PFSK-1 (cell line): ENCODE measurements around the gene MOB1B.

Source experiments
- FOXP2 ChIP-seq: optimal IDR thresholded peaks from 2 replicates; pipeline ENCODE3; 2011; ENCODE audit warnings: borderline replicate concordance, control low read depth, inconsistent platforms; ENCODE audit not compliant: insufficient read depth; ENCODE audit errors: extremely low read length, extremely low read depth
- POLR2AphosphoS5 ChIP-seq: IDR thresholded peaks from 2 replicates; pipeline ENCODE4 v1.6.1; 2012; ENCODE audit warnings: low read depth, mild to moderate bottlenecking, control low read depth, low read length, moderate library complexity
- SIN3A ChIP-seq: IDR thresholded peaks from 2 replicates; pipeline ENCODE4 v1.6.1; 2012; ENCODE audit warnings: mild to moderate bottlenecking, low read length, moderate library complexity, borderline replicate concordance; ENCODE audit not compliant: insufficient read depth
- TAF1 ChIP-seq: IDR thresholded peaks from 2 replicates; pipeline ENCODE4 v1.6.1; 2012; ENCODE audit warnings: low read length, control low read depth, borderline replicate concordance; ENCODE audit not compliant: insufficient read depth
- TF ChIP-seq, protein P1 (sequence below), 2 experiments: IDR thresholded peaks; 2 replicates each; pipeline versions ENCODE4 v1.6.1 to v1.8.0; 2011 to 2012; ENCODE audit warnings: low read depth in 2 of 2, low read length in 2 of 2, control low read depth in 1 of 2, inconsistent platforms in 1 of 2, mild to moderate bottlenecking in 1 of 2, moderate library complexity in 1 of 2; ENCODE audit not compliant: insufficient read depth in 1 of 2

The MOB1B gene

DNA sequence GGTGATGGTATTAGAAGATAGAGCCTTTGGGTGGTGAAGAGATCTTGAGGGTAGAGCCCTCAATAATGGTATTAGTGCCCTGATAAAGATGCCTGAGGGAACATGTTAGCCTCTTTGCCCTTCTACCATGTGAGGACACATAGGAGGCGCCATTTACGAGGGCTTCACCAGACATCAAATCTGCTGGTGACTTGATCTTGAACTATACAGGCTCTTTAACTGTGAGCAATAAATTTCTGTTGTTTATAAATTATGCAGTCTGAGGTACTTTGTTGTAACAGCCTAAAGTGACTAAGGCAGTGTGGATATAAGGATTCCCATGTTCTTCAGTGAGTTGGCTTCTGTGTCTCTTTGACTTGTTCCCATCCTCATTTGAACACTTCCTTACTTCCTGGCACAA, 11.8 kb downstream of the MOB1B start:
- TF ChIP-seq TAF1 = no peak

DNA sequence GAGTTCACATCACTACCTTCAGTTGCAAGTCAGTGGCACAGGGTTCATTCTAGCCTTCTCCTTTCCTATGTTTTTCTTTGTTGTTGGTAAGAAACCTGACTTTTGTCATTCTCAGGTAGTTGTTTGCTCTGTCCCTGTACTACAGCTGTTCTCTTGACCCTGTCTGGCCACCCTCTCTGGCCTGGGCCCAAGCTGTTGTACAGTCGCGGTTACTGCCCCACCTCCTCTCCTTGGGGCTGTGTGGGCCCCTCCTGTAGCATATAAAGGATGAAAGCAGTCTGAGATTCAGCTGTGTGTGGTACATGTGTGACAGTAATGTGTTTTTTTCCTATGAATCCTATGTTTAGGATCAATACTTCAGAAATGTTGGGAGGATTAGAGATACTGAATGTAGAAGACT, 12.5 kb downstream of the MOB1B start:
- TF ChIP-seq, protein P1, sequence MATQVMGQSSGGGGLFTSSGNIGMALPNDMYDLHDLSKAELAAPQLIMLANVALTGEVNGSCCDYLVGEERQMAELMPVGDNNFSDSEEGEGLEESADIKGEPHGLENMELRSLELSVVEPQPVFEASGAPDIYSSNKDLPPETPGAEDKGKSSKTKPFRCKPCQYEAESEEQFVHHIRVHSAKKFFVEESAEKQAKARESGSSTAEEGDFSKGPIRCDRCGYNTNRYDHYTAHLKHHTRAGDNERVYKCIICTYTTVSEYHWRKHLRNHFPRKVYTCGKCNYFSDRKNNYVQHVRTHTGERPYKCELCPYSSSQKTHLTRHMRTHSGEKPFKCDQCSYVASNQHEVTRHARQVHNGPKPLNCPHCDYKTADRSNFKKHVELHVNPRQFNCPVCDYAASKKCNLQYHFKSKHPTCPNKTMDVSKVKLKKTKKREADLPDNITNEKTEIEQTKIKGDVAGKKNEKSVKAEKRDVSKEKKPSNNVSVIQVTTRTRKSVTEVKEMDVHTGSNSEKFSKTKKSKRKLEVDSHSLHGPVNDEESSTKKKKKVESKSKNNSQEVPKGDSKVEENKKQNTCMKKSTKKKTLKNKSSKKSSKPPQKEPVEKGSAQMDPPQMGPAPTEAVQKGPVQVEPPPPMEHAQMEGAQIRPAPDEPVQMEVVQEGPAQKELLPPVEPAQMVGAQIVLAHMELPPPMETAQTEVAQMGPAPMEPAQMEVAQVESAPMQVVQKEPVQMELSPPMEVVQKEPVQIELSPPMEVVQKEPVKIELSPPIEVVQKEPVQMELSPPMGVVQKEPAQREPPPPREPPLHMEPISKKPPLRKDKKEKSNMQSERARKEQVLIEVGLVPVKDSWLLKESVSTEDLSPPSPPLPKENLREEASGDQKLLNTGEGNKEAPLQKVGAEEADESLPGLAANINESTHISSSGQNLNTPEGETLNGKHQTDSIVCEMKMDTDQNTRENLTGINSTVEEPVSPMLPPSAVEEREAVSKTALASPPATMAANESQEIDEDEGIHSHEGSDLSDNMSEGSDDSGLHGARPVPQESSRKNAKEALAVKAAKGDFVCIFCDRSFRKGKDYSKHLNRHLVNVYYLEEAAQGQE (IDR thresholded peaks at IDR 0.05; ENCODE audit: insufficient read depth in 1 of 2, low read depth in 2 of 2, low read length in 2 of 2) = no peak
- TF ChIP-seq FOXP2 (no peak), TAF1 (no peak), SIN3A (no peak), POLR2AphosphoS5 (no peak)

DNA sequence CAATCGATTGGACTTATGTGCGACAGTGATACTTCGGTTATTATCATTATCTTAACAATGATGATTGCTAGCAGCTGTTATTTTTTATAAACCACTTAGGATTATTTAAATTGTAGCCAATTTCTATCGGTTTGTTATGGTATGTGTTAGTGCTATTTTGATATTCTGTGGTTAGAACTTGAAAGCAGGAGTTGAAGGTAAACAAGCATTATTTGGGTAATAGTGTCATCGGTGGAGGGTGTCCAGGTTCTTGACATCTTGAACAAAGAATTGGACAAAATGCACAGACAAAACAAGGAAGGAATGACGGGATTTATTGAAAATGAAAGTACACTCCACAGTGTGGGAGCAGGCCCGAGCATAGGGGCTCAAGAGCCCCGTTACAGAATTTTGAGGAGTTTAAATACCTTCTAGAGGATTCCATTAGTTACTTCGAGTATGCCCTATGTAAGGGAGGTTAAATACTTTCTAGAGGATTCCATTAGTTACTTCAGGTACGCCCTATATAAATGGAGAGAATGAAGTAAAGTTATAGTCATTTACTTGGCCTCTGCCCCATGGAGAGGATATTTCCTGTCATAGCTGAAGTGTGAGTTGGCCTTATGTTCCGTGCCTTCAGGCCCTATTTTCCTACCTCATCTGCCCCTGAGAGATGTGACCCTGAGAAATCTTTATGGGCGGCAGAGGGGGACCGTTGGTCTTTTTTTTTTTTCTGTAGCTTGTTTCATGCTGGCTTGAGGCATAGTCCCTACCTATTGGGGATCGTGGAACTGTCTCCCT, 13.1 kb downstream of the MOB1B start:
- TF ChIP-seq, protein P1 (IDR thresholded peaks at IDR 0.05; ENCODE audit: insufficient read depth in 1 of 2, low read depth in 2 of 2, low read length in 2 of 2) = no peak
- no peak for TF ChIP-seq FOXP2
- TF ChIP-seq TAF1 = no peak
- no peak for TF ChIP-seq POLR2AphosphoS5
- no peak for TF ChIP-seq SIN3A

DNA sequence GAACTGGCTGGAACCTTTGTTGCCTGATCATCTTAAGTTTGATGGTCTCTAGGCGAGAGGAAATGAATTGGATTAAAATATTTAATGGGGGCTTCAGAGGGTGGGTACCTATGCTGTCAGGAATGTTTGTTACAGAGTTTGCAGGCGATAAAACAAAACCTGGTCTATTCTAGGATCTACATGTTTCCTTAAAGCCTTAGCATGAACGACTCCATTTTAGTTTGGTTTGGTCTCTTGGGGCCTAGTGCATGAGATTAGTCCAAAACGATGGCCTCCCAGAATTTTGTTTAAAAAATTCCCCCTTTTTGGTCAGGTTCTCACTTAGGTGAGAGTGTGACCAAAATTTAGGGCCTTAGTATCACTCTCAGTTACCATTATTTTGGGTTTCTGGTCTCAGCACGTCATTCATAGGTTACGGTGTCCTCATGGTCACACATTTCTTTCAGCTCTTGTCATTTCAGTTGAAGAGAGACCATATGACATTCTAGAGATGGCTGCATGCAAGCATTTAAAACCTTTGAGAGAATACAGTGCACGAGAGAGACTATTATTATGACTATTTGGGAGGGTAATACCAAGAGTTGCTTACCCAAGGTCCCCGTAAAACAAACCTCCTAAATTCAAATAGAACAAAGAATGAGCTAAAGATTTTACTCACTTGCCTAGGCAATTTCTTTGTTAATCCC, 13.8 kb downstream of the MOB1B start:
- TF ChIP-seq FOXP2 (no peak), SIN3A (no peak), POLR2AphosphoS5 (no peak), TAF1 (no peak)
- TF ChIP-seq, protein P1 (IDR thresholded peaks at IDR 0.05; ENCODE audit: insufficient read depth in 1 of 2, low read depth in 2 of 2, low read length in 2 of 2) = no peak

DNA sequence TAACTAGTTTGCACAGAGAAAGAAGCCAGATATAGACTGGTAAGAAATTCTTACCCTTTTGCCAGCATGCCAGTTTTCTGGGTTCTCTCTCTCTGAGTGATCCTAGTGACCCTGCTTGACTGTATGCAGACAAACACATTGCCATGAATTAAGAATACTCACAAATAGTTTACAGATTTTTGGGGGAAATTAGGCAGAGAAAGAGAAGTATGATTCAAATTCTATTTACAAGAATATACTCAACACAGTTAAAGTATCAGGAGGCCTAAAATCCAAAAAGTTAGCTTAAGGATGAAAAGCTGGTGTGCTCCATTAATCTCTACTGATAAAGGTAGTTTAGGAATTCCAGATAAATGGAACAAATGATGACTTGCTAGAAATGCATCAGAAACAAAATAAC, 18.4 kb downstream of the MOB1B start:
- TF ChIP-seq, protein P1 (IDR thresholded peaks at IDR 0.05; ENCODE audit: insufficient read depth in 1 of 2, low read depth in 2 of 2, low read length in 2 of 2) = no peak
- no peak for TF ChIP-seq POLR2AphosphoS5
- TF ChIP-seq SIN3A = no peak
- TF ChIP-seq TAF1 = no peak
- TF ChIP-seq FOXP2 = no peak
